OCI-LY1 (cell line): ENCODE results near the gene CPSF6.

ENCODE experiments used
- H2AFZ ChIP-seq: fragments of 200-600 bp; sonication (generic), shearing (Covaris generic); 2 replicates; pipeline ENCODE4 v1.6.0; 2014; ENCODE audit warnings: antibody characterized with exemption, mild to moderate bottlenecking, low read length
- H3F3A ChIP-seq: fragments of 200-600 bp; sonication (generic), shearing (Covaris generic); 2 replicates; pipeline ENCODE4 v1.6.0; 2014; ENCODE audit warnings: mild to moderate bottlenecking, antibody characterized with exemption, low read length, moderate library complexity; ENCODE audit not compliant: insufficient read depth
- H3K27ac ChIP-seq: fragments of 200-600 bp; sonication (generic); 2 replicates; pipeline ENCODE4 v1.5.1; 2014; ENCODE audit warnings: low read length, mixed run types, mild to moderate bottlenecking, low read depth; ENCODE audit not compliant: poor library complexity, severe bottlenecking
- H3K27me3 ChIP-seq: fragments of 200-600 bp; sonication (generic); 2 replicates; pipeline ENCODE4 v1.6.0; 2014; ENCODE audit warnings: antibody characterized with exemption, mild to moderate bottlenecking, low read length, moderate library complexity; ENCODE audit not compliant: insufficient read depth
- H3K36me3 ChIP-seq: fragments of 200-600 bp; sonication (generic); 2 replicates; pipeline ENCODE4 v1.6.1; 2014; ENCODE audit warnings: mild to moderate bottlenecking, antibody characterized with exemption, low read length, moderate library complexity, mixed read lengths; ENCODE audit not compliant: insufficient read depth
- H3K4me1 ChIP-seq: fragments of 200-600 bp; sonication (generic); 2 replicates; pipeline ENCODE4 v1.5.1; 2014; ENCODE audit warnings: mild to moderate bottlenecking, low read length, moderate library complexity; ENCODE audit not compliant: insufficient read depth, severe bottlenecking
- H3K4me2 ChIP-seq: fragments of 200-600 bp; sonication (generic), shearing (Covaris generic); 2 replicates; pipeline ENCODE4 v1.6.1; 2014; ENCODE audit warnings: low read length
- H3K4me3 ChIP-seq: fragments of 200-600 bp; sonication (generic); 2 replicates; pipeline ENCODE4 v1.5.1; 2014; ENCODE audit warnings: low read length, low read depth, mild to moderate bottlenecking, mixed read lengths; ENCODE audit not compliant: poor library complexity, severe bottlenecking
- H3K79me2 ChIP-seq: fragments of 200-600 bp; shearing (Covaris generic); 2 replicates; pipeline ENCODE4 v1.6.1; 2016; ENCODE audit warnings: mixed run types, low read length, mixed read lengths; ENCODE audit not compliant: insufficient read depth
- H3K9ac ChIP-seq: fragments of 200-600 bp; sonication (generic), shearing (Covaris generic); 2 replicates; pipeline ENCODE4 v1.6.1; 2014; ENCODE audit warnings: mild to moderate bottlenecking, low read length, mixed read lengths
- H3K9me2 ChIP-seq: fragments of 200-600 bp; sonication (generic), shearing (Covaris generic); 2 replicates; pipeline ENCODE4 v1.6.1; 2014; ENCODE audit warnings: low read depth, mild to moderate bottlenecking, low read length, mixed read lengths
- H3K9me3 ChIP-seq: fragments of 200-600 bp; shearing (Covaris generic); 2 replicates; pipeline ENCODE4 v1.6.1; 2014; ENCODE audit warnings: low read length, mixed read lengths
- H4K20me1 ChIP-seq: fragments of 200-600 bp; sonication (generic), shearing (Covaris generic); 2 replicates; pipeline ENCODE4 v1.6.0; 2016; ENCODE audit warnings: mild to moderate bottlenecking, low read length; ENCODE audit not compliant: insufficient read depth
- EZH2 ChIP-seq: fragments of 200-600 bp; sonication (generic), shearing (Covaris generic); IDR thresholded peaks from 2 replicates; pipeline ENCODE4 v1.8.0; 2017; ENCODE audit warnings: borderline replicate concordance, mixed run types, mild to moderate bottlenecking, antibody characterized with exemption, low read length, moderate library complexity, mixed read lengths
- TF ChIP-seq, protein P1 (sequence below): fragments of 200-600 bp; sonication (generic), shearing (Covaris generic); IDR thresholded peaks from 2 replicates; pipeline ENCODE4 v1.5.1; 2017; ENCODE audit warnings: mild to moderate bottlenecking, antibody characterized with exemption, low read length, moderate library complexity, mixed read lengths

CPSF6 gene

DNA sequence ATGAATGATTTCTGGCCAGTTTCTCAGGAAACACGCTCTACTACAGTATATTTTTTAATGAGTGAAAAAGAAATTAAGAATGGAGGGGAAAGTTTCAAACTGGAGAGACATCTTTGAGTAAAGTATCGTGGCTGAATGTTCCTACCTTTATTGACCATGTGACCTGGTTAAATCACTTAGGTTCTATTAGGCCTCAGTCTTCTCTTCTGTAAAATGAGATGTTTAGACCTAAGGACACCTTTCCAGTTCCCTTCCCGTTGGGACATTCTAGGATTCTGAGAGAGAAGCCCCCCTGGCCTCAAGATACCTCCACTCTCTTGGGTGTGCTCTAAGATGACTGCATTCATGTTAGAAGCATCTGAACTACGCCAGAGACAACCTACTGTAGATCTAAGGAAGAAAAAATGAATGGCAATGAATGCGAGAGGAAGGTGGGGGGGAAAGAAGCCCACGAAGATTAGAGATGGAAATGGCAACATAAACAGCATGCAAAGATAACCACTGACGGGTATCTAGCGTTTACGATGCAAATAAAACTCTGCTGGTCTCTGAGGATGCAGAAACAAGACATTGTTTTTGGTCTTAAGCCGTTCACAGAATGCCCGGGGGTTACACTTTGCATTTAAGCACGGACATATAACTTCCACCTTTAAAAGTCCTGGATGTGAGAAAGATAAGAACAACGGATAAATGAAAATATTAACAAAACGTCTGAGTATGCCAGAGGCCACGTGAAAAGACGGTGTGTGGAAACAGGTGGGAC lies 599 bp upstream of the CPSF6 start:
- Histone ChIP-seq H2AFZ (peak overlapping the region; percentile 98), H3K79me2 (peaks cover 39% of the 10 kb centered on the region), H3K9me3 (no peaks in the 10 kb centered on the region), H3K9me2 (no peaks in the 10 kb centered on the region), H3K27me3 (no peaks in the 10 kb centered on the region), H3K4me3 (peak overlapping the region; percentile 100), H3K27ac (peak overlapping the region; percentile 58), H4K20me1 (peaks cover 4% of the 10 kb centered on the region), H3K36me3 (peaks cover 11% of the 10 kb centered on the region; the same call in 1 of the 2 replicates), H3K9ac (peak overlapping the region; percentile 98), H3K4me1 (peaks cover 41% of the 10 kb centered on the region), H3F3A (no peaks in the 10 kb centered on the region), H3K4me2 (peak overlapping the region; percentile 82)
- TF ChIP-seq, protein P1, sequence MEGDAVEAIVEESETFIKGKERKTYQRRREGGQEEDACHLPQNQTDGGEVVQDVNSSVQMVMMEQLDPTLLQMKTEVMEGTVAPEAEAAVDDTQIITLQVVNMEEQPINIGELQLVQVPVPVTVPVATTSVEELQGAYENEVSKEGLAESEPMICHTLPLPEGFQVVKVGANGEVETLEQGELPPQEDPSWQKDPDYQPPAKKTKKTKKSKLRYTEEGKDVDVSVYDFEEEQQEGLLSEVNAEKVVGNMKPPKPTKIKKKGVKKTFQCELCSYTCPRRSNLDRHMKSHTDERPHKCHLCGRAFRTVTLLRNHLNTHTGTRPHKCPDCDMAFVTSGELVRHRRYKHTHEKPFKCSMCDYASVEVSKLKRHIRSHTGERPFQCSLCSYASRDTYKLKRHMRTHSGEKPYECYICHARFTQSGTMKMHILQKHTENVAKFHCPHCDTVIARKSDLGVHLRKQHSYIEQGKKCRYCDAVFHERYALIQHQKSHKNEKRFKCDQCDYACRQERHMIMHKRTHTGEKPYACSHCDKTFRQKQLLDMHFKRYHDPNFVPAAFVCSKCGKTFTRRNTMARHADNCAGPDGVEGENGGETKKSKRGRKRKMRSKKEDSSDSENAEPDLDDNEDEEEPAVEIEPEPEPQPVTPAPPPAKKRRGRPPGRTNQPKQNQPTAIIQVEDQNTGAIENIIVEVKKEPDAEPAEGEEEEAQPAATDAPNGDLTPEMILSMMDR, result no peak
- TF ChIP-seq EZH2, result no peak

DNA sequence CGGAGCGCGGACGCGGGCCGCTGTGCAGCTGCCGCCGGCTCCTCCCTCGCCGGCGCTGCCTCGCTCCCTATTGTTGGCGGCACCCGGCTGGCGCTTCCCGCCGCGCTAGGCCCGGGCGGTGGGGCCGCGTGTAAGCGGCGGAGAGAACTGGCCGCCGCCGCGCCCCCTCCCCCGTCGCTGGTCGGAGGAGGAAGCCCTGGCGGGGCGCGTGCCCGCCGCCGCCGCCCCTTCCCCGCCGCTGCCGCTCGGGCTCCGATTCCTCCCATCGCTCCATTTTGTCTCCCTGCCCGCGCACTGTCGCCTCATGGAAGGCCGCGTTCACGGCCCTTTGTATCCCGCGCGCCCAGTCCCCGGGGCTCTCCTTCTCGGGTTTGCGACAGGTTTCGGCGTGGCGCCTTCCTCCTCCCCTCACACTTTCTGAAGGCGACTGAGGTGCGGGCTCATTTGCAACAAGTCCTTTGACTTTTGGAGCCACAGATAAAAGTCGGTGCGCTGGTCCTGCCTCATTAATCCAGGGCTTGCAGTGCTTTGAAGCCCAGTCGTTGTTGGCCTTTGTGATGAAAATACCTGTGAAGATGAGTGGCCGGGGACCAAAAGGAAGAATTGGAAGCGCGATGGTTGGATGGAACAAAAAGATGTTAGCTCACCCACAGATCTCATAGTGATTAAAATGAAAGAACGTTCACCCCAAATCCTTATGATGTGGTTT lies 707 bp downstream of the CPSF6 start:
- no peak overlapping the region for H2AFZ ChIP-seq

DNA sequence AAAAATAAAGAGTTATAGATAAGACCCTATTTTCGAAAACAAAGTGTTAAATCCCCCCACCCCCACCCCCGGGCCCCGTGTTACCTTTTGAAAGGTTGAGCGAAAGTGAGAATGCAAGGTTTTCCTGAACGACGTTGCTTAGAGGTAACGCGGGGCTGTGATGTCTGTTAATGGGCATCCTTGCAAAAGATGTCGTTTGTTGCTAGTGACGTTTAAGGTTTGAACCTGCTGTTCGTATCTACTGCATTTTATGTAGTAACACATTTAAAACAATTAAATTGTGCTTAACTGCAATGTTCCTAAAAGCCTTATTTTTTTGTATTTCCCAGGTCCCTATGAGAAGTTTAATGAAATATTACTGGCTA lies 1.2 kb downstream of the CPSF6 start:
- TF ChIP-seq, protein P1, result no peak
- TF ChIP-seq EZH2, result no peak
- Histone ChIP-seq H3K27me3 (no peaks in the 10 kb centered on the region), H3K4me2 (peak overlapping the region; percentile 90), H3K36me3 (peaks cover 12% of the 10 kb centered on the region; the same call in 1 of the 2 replicates), H4K20me1 (peaks cover 4% of the 10 kb centered on the region), H3K4me1 (peaks cover 41% of the 10 kb centered on the region), H3K27ac (no peak overlapping the region), H3K4me3 (peak overlapping the region; percentile 100), H3F3A (no peaks in the 10 kb centered on the region), H3K79me2 (peaks cover 58% of the 10 kb centered on the region), H3K9me3 (no peaks in the 10 kb centered on the region), H3K9me2 (no peaks in the 10 kb centered on the region), H2AFZ (no peak overlapping the region), H3K9ac (peak overlapping the region; percentile 98)

More for the DNA sequence above, 707 bp downstream of the CPSF6 start:
- Histone ChIP-seq H3K79me2 (peaks cover 53% of the 10 kb centered on the region), H3K9me3 (no peaks in the 10 kb centered on the region), H4K20me1 (peaks cover 4% of the 10 kb centered on the region), H3K27ac (peak overlapping the region; percentile 13), H3K4me2 (peak overlapping the region; percentile 90), H3K27me3 (no peaks in the 10 kb centered on the region), H3K4me3 (peak overlapping the region; percentile 100), H3K4me1 (peaks cover 41% of the 10 kb centered on the region), H3F3A (no peaks in the 10 kb centered on the region), H3K9ac (peak overlapping the region; percentile 98), H3K9me2 (no peaks in the 10 kb centered on the region), H3K36me3 (peaks cover 12% of the 10 kb centered on the region; the same call in 1 of the 2 replicates)
- no peak for TF ChIP-seq EZH2
